ENCODE measurements around the gene GRIK2.

The GRIK2 gene

GRCh38 chr6:101961357-101961756, 567.8 kb downstream of the GRIK2 start:
- DNase-seq (ENCODE audit: low read depth), result no peak
- TF ChIP-seq CTCF (IDR thresholded peaks at IDR 0.05; ENCODE audit: low read length, missing control alignments), result no peak
- H3K4me3 ChIP-seq (replicated peaks; ENCODE audit: low read depth, low read length), result no peak overlapping the region

GRCh38 chr6:101980924-101981323, 587.4 kb downstream of the GRIK2 start:
- no peak for TF ChIP-seq CTCF (IDR thresholded peaks at IDR 0.05; ENCODE audit: low read length, missing control alignments)
- no peak for DNase-seq (ENCODE audit: low read depth)
- no peak overlapping the region for H3K4me3 ChIP-seq (replicated peaks; ENCODE audit: low read depth, low read length)

GRCh38 chr6:101986476-101986875, 593.0 kb downstream of the GRIK2 start:
- DNase-seq (ENCODE audit: low read depth), result no peak
- no peak overlapping the region for H3K4me3 ChIP-seq (replicated peaks; ENCODE audit: low read depth, low read length)
- no peak for TF ChIP-seq CTCF (IDR thresholded peaks at IDR 0.05; ENCODE audit: low read length, missing control alignments)

- no peak for DNase-seq (ENCODE audit: low read depth)
- no peak for TF ChIP-seq CTCF (IDR thresholded peaks at IDR 0.05; ENCODE audit: low read length, missing control alignments)
- no peak overlapping the region for H3K4me3 ChIP-seq (replicated peaks; ENCODE audit: low read depth, low read length)
Measured at GRCh38 chr6:101992286-101992685, 598.8 kb downstream of the GRIK2 start.

GRCh38 chr6:101994521-101994920, 601.0 kb downstream of the GRIK2 start:
- no peak for TF ChIP-seq CTCF (IDR thresholded peaks at IDR 0.05; ENCODE audit: low read length, missing control alignments)
- H3K4me3 ChIP-seq (replicated peaks; ENCODE audit: low read depth, low read length), result no peak overlapping the region
- DNase-seq (ENCODE audit: low read depth), result no peak

- TF ChIP-seq CTCF (IDR thresholded peaks at IDR 0.05; ENCODE audit: low read length, missing control alignments), result no peak
- H3K4me3 ChIP-seq (replicated peaks; ENCODE audit: low read depth, low read length), result no peak overlapping the region
Measured at GRCh38 chr6:102015431-102015830, 621.9 kb downstream of the GRIK2 start.

GRCh38 chr6:102022281-102022680, 628.8 kb downstream of the GRIK2 start:
- no peak for TF ChIP-seq CTCF (IDR thresholded peaks at IDR 0.05; ENCODE audit: low read length, missing control alignments)
- no peak for DNase-seq (ENCODE audit: low read depth)
- no peak overlapping the region for H3K4me3 ChIP-seq (replicated peaks; ENCODE audit: low read depth, low read length)

More at GRCh38 chr6:102015431-102015830, 621.9 kb downstream of the GRIK2 start:
- no peak for DNase-seq (ENCODE audit: low read depth)

Measured in fibroblast of pulmonary artery (primary cell).